K562 (cell line): Measurements from ENCODE around the gene SCAMP1. TPM values are rescaled to one million over a fixed set of nuclear protein-coding genes. Genes with fewer than 3 reads are reported as not detected.

Experiments used
- ATAC-seq: fragments of 200-7000 bp; cut with Tn5 transposase; 3 replicates; pipeline ENCODE4 v1.9.1; 2020; ENCODE audit warnings: moderate library complexity
- BruUV-seq: library from RNA; stranded (reverse); fragments of 400-500 nt; replicated peaks from 2 replicates; lab custom pipeline; 2021; lab: Mats Ljungman, UMichigan
- CTCF ChIA-PET: fragments of 300-600 bp; formaldehyde crosslinking; extraction: SDS; loops from one replicate; lab custom pipeline; 2021; ENCODE audit warnings: low intra/inter-chr PET ratio; lab: Yijun Ruan, JAX
- POLR2A ChIA-PET: fragments of 300-600, 350-650 bp; sonication (Branson Sonifier 250); formaldehyde crosslinking; extraction: SDS; loops from one replicate; lab custom pipeline; 2021; ENCODE audit warnings: antibody characterized with exemption, inconsistent platforms; lab: Yijun Ruan, JAX
- DNase-seq, 4 experiments: peaks; one replicate each; pipeline versions ENCODE4 v3.0.0 to v3.0.0-alpha.2; 2011 to 2018; ENCODE audit warnings: low spot score in 3 of 4, mixed read lengths in 3 of 4; ENCODE audit errors: extremely low read depth in 1 of 4
- FAIRE-seq: peaks from 2 replicates; lab custom pipeline; 2011; peaks lifted over from hg19 to GRCh38; lab: Jason Lieb, UNC
- H2AFZ ChIP-seq: 2 replicates; pipeline ENCODE4 v1.6.0; 2011; ENCODE audit warnings: low read depth, low read length, control low read depth, inconsistent platforms
- H3K27ac ChIP-seq: fragments of 200-600 bp; 3 replicates; pipeline ENCODE4 v1.8.0; 2011; ENCODE audit warnings: low read depth, mild to moderate bottlenecking, control low read depth, inconsistent platforms, low read length, moderate library complexity, mixed read lengths; ENCODE audit errors: extremely low read depth
- H3K27me3 ChIP-seq, 2 experiments: fragments of 300-600 bp in 1 of 2; 2 replicates in 1 of 2; 3 replicates in 1 of 2; pipeline versions ENCODE4 v1.6.0 to v1.8.0; 2011; ENCODE audit warnings: inconsistent platforms in 2 of 2, low read length in 2 of 2, mild to moderate bottlenecking in 1 of 2, mixed read lengths in 1 of 2, moderate library complexity in 1 of 2; ENCODE audit not compliant: control insufficient read depth in 2 of 2, insufficient read depth in 2 of 2
- H3K36me3 ChIP-seq: fragments of 300-600 bp; 3 replicates; pipeline ENCODE4 v1.8.0; 2011; ENCODE audit warnings: mild to moderate bottlenecking, low read length, inconsistent platforms; ENCODE audit not compliant: control insufficient read depth, insufficient read depth
- H3K4me1 ChIP-seq, 2 experiments: fragments of 200-600 bp in 1 of 2; replicated peaks in 1 of 2; 2 replicates in 1 of 2; 3 replicates in 1 of 2; pipeline versions ENCODE4 v1.5.1 to v1.8.0; 2011; ENCODE audit warnings: inconsistent platforms in 2 of 2, low read length in 2 of 2, mild to moderate bottlenecking in 1 of 2, mixed read lengths in 1 of 2, moderate library complexity in 1 of 2; ENCODE audit not compliant: control insufficient read depth in 2 of 2, insufficient read depth in 2 of 2
- H3K4me2 ChIP-seq: 2 replicates; pipeline ENCODE4 v1.6.1; 2011; ENCODE audit warnings: low read length, control low read depth, inconsistent platforms, mixed read lengths; ENCODE audit not compliant: insufficient read depth
- H3K4me3 ChIP-seq: fragments of 200-600 bp; sonication (generic), shearing (Covaris generic); 2 replicates; pipeline ENCODE4 v1.5.1; 2016; ENCODE audit warnings: control low read depth, inconsistent platforms
- H3K79me2 ChIP-seq: fragments of 200-600 bp; 3 replicates; pipeline ENCODE4 v1.8.0; 2011; ENCODE audit warnings: low read length, inconsistent platforms; ENCODE audit not compliant: control insufficient read depth, insufficient read depth
- H3K9ac ChIP-seq, 2 experiments: 2 replicates each; pipeline versions ENCODE4 v1.6.0 to v1.6.1; 2011; ENCODE audit warnings: low read depth in 2 of 2, low read length in 2 of 2, control low read depth in 1 of 2, inconsistent platforms in 1 of 2, mild to moderate bottlenecking in 1 of 2, mixed read lengths in 1 of 2; ENCODE audit not compliant: insufficient read depth in 1 of 2
- H3K9me1 ChIP-seq: one replicate; pipeline ENCODE4 v1.6.0; 2011; ENCODE audit warnings: inconsistent platforms, mild to moderate bottlenecking, low read length, moderate library complexity; ENCODE audit not compliant: control insufficient read depth, insufficient read depth
- H3K9me3 ChIP-seq: replicated peaks from 2 replicates; pipeline ENCODE4 v1.5.1; 2011; ENCODE audit warnings: low read depth, low read length, inconsistent platforms; ENCODE audit not compliant: control insufficient read depth, insufficient read depth
- H4K20me1 ChIP-seq: replicated peaks from 2 replicates; pipeline ENCODE4 v1.6.1; 2011; ENCODE audit warnings: low read length, inconsistent platforms, mixed read lengths; ENCODE audit not compliant: control insufficient read depth, insufficient read depth
- ARNT ChIP-seq, 2 experiments: fragments of 450-650 bp; IDR thresholded peaks; 2 replicates each; pipeline ENCODE4 v1.6.1; 2016; ENCODE audit warnings: mild to moderate bottlenecking in 1 of 2
- BMI1 ChIP-seq: fragments of 150-350 bp; IDR thresholded peaks from 2 replicates; pipeline ENCODE4 v1.6.1; 2014; ENCODE audit warnings: low read length
- KAT2B ChIP-seq: IDR thresholded peaks from one replicate; pipeline ENCODE4 v1.6.1; 2012; ENCODE audit warnings: low read depth, mild to moderate bottlenecking, control low read depth, inconsistent platforms, low read length, moderate library complexity
- NFXL1 ChIP-seq: fragments of 450-650 bp; formaldehyde crosslinking; IDR thresholded peaks from 2 replicates; pipeline ENCODE4 v1.4.0; 2021; ENCODE audit warnings: mild to moderate bottlenecking
- SMARCB1 ChIP-seq: IDR thresholded peaks from 2 replicates; pipeline ENCODE4 v1.6.1; 2011; ENCODE audit warnings: improper control_type of control experiment, low read depth; ENCODE audit not compliant: insufficient read length
- ZNF655 ChIP-seq: fragments of 250-450 bp; sonication (Bioruptor Pico); IDR thresholded peaks from 2 replicates; pipeline ENCODE4 v1.5.0; 2021
- WGBS: fragments of 100-300 bp; shearing (Covaris generic); methylation state at CpG from one replicate; pipeline ENCODE4 v1.1.6; 2016; ENCODE audit warnings: low coverage, mixed read lengths; ENCODE audit not compliant: insufficient coverage; ENCODE audit errors: missing lambda C conversion rate; 5-methylcytosine and 5-hydroxymethylcytosine counted together
- in situ Hi-C: fragments of 300-500 bp; cut with MboI; formaldehyde crosslinking; loops from 4 replicates; pipeline ENCODE4 v1.15.0; 2018; ENCODE audit warnings: inconsistent platforms, mixed read lengths
- intact Hi-C: fragments of 100-400 bp; cut with micrococcal nuclease; formaldehyde crosslinking; loops from 2 replicates; pipeline ENCODE4 v1.14.2; 2022
- polyA plus RNA-seq, 8 experiments: library from polyadenylated mRNA; depleted of rRNA in 4 of 8; stranded (reverse) in 5 of 8; unstranded in 3 of 8; fragments of >200 nt; fragmentation: Nextera tagmentation in 2 of 8; fragmentation: Illumina TruSeq in 1 of 8; extraction: Ambion mirVana in 2 of 8; extraction: Trizol in 1 of 8; gene quantifications; 2 replicates each; pipeline versions ENCODE4 v1.2.1 to v1.2.3, GENCODE V29; 2011 to 2014; ENCODE audit warnings: inconsistent platforms in 1 of 8, missing spikeins in 1 of 8
- total RNA-seq, 7 experiments: library from RNA; depleted of rRNA in 6 of 7; stranded (reverse); fragments of >200 nt in 6 of 7; fragmentation: Illumina TruSeq in 2 of 7; extraction: Trizol in 2 of 7; gene quantifications; 2 replicates each; pipeline versions ENCODE4 v1.2.1 to v1.2.3, GENCODE V29; 2011 to 2021; ENCODE audit warnings: low replicate concordance in 1 of 7

Gene SCAMP1
- total and polyA plus RNA-seq, 9 of the 15 experiments (the other 6 are each of a cell fraction or from before 2014, with no cell fraction given): 5.4 to 23.9 (median 13.8) TPM

DNA sequence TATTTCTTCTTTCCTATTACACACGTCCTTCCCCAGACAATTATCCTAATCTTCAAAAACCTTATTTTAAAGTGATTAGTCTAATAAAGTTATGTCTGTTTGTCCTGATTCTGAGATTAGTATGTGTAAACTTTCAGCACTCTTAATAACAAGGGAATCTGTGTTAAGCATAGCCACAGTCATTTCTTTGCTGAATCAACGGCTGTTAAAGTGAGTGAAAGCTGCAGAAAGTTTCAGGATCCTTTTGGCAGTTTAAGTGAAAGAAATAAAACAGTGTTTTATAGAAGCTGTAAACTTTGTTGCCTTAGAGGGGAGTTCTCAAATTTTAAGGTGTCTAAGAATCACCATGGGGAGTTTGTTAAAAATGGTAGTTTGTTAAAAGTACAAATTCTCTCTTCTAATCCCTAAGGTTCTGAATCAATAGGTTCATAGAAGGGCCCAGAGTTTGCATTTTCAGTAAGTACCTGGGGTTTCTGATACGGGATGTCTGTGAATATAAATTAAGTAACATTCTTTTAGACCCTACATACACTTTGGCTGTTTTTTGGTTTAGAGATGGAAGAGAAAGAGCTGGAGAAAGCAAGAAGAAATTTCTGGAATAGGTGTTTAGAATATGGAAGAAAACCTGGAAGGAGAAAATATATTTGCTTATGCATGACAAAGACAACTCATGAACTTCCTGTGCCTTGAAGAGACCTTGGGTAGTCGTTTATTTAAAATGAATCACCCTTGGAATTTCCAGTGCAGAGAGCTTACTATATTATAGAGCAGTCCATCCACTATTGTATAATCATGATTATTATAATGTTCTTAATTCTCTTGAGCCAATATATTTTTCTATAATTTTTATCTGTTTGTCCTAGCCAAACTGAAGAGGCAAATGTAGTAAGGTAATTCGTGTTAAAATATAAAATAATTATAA is 45.7 kb downstream of the SCAMP1 start:
- CTCF ChIA-PET: no interaction called here
- Histone ChIP-seq H2AFZ (no peak overlapping the region), H3K9me3 (no peaks in the 10 kb centered on the region), H3K79me2 (no peaks in the 10 kb centered on the region; the same call in 2 of the 3 replicates), H3K27me3 (no peaks in the 10 kb centered on the region), H4K20me1 (no peaks in the 10 kb centered on the region), H3K27ac (no peak overlapping the region), H3K36me3 (no peaks in the 10 kb centered on the region), H3K4me2 (no peak overlapping the region), H3K4me1 (no peaks in the 10 kb centered on the region), H3K4me3 (no peak overlapping the region), H3K9me1 (no peaks in the 10 kb centered on the region), H3K9ac (no peak overlapping the region)
- FAIRE-seq (no peak), DNase-seq (no peak), ATAC-seq (no peak)
- TF ChIP-seq SMARCB1: no peak
- no peak for TF ChIP-seq BMI1
- no peak for TF ChIP-seq NFXL1
- no peak for TF ChIP-seq KAT2B
- no peak for TF ChIP-seq ARNT (IDR thresholded peaks at IDR 0.05)
- no peak for TF ChIP-seq ZNF655 (CRISPR knock-in tag)
- intact Hi-C loops (no loop called here), in situ Hi-C loops (loop anchor here (5.0 kb wide), 1 partner anchor 41 kb away; no protein-coding TSS in a partner anchor)
- BruUV-seq: no TSS peak
- 38% methylated on average over 5 of the region's 5 CpGs for WGBS
- POLR2A ChIA-PET: no interaction called here
